GM18907 (cell line): ENCODE results near the gene GEN1.

Experiments used
- ATAC-seq: cut with Tn5 transposase; IDR thresholded peaks from one replicate; pipeline ENCODE4 v1.9.1; 2021; ENCODE audit warnings: mild to moderate bottlenecking, moderate library complexity; ENCODE audit not compliant: unreplicated experiment

Gene GEN1

DNA sequence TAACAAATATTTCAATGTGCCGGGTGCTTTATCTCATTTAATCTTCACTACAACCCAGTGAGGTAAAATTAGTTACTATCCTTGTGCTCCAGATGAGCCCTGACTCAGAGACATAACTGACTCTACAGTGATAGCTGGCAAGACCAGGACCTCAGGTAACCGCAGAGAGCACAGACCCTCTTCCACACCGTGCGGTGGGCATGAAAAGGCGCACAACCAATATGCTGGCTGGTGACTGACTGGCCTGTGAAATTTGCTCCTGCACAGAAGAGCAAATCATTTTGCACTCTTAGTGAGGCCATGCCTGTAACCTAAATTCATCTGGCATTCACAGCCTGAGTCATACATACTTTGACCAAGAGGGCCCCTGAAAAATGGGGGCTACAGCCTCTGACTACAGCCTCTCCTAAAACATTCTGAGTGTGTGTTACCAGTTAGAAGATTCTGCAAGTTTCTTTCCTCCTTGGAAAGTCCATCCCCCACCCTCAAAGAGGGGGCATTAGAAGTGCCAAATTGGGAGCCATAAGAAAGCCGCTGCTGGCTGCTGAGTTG, 39.9 kb downstream of the GEN1 start:
- no peak for ATAC-seq

DNA sequence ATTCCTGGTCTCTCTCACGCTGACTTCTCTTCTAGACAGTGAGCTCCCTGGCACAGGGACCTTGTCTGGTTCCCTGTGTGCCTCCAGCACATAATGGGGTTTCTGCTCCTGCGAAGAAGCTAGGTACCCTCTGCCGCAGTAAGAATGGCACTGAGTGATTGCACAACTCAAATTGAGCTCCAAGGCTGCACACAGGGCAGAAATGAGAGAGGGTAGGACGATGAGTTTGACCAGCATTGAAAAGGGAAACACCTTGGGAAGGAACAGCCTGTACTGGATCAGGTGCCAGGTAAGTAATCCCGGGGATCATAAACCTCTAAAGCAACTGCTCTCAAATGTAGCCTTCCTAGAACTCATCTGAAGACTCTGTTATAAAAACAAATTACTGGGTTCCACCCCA, 41.4 kb downstream of the GEN1 start:
- ATAC-seq: no peak

DNA sequence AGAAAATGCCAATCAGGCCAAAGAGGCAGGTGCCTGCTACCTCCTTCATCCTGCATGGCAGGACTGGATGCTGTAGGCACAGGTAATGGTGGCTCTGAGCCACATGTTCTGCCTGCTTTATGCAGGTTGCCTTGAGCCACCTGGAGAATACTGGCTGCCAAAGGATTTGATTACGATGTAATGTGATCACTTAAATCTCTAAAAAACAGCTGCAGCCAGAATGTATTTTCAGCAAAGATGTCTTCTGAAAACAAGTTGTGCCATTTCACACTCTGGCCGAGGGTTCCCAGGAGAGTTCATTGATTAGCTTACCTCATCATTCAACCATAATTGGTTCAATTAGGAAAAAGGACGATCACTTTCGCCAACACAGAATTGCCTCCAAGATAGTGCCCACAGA, 44.4 kb downstream of the GEN1 start:
- ATAC-seq: no peak

DNA sequence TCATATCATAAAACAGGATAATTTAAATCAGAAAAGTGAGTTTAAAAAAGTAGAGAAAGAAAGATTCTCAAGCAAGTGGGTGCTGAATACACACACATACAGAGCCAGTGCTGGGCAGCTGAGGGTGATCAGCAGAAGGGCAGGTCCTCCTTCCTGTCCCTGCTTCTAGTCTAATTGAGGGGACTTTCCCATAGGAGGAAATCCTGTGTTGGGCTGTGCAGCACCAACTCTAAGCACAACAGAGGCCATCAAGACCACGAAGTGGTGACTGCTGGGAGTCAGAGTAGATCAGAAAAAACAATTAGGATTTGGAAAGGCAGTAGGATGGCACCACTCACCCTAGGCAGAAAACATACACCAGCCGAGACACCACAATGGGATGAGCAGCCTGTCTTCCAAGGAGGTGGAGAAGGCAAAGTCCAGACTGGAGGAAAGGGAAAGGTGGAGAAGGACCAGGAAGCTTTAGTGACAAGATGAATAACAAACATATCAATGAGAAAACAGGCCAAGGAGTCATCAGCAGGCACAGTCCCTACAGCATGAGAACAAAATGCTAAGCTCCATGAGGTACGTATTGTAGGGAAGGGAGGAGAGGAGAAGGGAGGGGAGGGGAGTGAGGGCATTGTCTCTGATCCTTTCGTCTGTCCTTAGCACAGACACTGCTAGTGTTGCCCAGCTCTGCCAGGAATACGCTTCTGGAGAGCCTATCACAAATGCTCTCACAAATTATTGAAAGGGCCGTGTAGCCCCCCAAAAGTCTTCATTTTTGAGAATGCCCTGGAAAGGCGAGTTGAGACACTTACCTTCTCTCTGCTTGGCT, 45.6 kb downstream of the GEN1 start:
- ATAC-seq: no peak

DNA sequence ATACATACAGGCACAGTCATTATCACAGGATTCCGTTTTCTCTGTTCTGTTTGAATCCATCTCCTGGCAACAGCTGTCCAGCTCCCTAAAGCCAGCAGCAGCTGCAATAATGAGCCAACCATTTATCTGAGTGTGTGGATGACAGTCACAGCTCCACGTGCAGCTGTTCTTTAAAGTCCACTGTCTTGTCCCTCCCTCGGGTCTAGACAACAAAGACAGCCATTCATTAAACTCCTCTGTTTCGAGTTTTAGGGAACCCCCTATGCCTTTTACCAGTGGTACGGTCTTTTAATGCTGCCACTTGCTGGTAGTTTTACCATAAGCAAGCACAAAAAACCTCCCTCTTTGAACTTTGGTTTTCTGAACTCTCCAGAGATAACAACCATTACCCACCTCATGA, 46.3 kb downstream of the GEN1 start:
- ATAC-seq: no peak

DNA sequence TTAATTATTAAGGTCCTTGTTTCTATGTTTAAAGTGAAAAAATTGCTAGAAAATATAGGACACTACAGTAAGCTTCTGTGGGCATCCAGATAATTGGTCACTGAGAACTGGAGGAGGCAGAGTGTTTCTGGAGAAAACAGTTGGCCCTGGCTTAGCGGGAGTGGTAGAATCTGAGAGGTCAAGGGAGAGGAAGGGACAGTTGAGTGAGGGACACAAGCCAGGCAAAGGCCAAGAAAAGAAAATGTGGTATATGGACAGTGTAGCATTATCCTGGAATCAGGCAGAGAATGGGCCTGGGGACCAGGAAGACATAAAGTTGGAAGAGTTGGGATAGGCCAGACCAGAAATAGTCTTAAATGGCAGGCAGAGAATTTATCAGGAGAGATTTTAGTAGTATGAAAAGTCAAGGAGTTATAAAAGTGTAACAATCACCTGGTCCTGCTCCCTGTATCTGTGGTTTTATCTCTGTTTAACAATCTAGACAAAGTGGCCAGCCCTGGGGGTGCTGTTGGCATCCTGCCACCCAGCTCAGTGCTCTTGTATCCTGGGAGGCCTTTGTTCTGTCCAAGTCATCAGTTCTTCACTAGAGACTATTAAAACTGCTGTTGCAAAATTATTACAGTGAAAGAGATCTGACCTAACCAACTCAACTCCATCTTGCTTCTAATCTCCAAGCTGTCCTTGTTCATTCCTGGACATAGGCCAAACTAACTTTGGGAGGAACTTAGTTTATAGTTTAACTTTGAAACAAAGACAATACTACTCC, 46.9 kb downstream of the GEN1 start:
- no peak for ATAC-seq

DNA sequence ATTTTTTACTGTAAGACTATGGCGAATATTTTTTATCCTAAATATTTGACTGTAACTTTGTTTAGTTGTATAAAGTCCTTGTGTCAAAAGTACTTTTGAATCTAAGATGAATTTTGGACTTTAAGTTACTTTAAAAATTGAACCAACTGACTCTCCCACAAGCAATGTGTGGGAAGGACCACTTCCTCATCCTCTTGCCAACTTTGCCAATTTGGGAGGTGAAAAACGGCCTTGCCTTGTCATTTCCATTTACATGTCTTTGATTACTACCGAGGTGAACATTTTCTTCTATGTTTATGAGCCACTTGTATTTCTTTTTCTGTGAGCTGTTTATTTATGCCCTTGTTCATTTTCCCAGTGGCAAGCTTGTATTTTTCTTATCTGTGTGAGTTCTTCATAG, 49.6 kb downstream of the GEN1 start:
- ATAC-seq: no peak

DNA sequence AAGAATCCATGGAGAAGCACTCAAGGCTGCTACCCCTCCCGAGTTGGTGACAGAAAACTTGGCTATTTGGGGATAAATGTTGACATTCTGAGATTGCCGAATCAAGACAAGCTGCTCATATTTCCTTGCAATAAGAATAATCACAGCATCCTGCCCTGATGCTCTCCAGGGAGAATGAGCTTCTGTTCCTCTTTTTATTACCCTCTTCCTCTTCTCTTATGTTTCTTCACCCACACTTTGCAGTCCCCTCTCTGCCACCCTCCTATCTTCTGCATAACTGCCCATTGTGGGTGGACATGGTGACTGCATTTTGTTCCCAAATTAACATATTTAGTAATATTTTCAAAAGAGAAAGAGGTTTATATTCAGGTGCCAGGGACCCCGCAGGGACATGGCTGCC, 50.4 kb downstream of the GEN1 start:
- ATAC-seq: peak; percentile 65

DNA sequence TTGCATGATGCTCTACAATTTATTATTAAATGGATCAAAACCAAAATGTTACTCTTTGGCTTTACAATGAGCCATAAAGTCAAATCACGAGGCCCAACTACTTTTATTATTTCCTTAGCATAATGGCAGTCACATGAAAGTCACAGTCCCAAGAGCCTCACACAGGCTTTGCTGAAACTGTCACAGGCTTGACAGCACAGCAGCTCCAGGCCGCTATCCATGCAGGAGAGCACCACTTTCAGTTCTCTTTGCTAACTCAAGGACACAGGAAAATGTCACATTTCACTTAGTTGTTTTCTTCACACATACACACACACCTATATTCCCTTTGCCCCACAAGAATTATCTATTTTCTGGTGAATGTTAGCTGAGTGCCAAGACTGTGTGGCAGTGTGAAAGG, 51.2 kb downstream of the GEN1 start:
- ATAC-seq: peak; percentile 37

DNA sequence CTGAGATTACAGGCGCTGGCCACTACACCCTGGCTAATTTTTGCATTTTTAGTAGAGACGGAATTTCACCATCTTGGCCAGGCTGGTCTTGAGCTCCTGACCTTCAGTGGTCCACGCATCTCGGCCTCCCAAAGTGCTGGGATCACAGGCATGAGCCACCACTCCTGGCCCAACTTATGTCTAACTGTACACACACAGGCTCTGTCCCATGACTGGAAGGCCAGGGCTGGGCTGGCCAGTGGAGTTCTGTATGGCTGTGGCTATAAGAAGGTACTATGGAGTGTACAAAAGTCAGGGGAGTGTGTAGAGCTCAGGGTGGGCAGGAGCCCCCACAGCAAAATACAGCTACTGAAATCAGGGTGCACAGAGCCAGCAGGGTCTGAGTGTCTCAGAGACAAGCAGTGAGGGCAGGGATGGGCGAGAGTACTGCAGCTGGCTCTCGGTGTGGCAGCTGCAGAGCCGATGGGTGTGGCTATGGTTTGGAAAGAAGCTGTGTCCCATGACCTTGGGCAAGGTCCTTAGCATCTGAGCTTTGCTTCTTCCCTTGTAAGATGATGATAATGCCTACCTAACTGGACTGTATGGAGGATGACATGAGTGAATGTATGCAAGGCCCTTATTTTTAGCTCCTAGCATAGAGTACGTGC, 51.9 kb downstream of the GEN1 start:
- no peak for ATAC-seq

DNA sequence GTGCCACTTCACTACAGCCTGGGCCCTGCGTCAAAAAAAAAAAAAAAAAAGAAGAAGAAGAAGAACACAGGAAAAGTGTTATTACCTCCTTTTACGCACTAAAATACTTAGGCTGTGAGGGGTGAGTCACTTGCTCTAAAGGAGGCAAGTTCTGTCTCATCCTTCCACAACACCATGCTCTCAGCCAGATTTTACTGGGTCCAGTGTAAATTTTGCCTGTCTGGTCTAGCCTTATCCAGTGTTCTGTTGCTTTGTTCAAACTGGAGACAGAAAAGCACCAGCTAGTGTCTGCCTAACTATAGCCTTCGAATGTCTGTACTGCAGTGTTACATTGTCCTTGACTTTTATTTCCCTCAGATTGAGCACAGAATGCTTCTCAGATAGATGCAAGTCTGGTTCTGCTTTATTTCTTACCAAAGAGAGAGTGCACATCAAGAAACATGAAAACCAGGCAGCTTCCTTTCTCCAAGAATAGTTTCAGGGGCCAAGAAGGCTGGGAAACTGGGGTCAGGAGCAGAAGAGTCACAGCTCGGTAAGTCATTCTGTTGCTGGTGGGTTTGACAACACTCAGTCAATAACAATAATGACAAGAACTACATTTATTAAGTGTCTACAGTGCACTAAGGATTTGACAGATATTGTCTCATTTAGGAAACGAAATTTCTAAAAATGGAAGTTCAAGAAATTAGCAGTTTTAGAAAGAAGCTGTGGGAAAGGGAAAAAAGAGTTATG, 59.2 kb downstream of the GEN1 start:
- ATAC-seq: peak; percentile 59

DNA sequence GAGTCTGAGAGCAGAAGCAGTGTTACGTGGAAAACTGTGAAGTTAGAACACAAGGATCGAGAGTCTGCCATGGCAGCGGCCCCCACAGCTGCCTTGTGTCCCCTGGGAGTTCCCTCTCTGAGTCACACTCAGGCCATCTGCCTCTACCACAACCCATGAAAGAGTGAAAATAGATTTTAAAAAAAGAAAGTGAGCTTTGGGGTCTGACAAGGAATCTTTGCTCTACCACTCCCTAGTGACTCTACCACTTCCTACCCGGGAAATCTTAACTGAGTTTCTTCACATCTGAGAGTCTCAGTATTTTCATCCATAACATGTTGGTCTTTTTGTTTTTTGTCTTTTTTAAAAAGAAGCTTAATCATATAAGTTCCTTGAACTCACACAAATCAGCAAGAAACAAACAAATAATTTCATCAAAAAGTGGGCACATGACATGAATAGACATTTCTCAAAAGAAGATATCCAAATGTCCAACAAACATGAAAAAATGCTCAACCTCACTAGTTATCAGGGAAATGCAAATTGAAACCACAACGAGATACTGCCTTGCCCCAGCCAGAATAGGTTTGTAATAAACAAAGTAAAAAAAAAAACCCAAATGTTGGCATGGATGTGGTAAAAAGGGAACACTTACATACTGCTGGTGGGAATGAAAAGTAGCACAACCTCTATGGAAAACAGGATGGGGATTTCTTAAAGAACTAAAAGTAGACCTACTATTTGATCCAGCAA, 60.0 kb downstream of the GEN1 start:
- peak; percentile 94 for ATAC-seq

DNA sequence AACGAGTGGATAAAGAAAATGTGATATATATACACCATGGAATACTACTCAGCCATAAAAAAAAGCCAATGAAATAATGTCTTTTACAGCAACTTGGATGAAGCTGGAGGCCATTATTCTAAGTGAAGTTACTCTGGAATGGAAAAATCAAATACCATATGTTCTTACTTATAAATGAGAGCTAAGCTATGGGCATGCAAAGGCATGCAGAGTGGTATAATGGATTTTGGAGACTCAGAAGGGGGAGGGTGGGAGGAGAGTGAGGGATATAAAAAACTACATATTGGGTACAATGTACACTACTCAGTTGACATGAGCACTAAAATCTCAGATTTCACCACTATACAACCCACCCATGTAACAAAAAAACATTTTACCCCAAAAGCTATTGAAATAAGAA, 60.7 kb downstream of the GEN1 start:
- ATAC-seq: no peak

DNA sequence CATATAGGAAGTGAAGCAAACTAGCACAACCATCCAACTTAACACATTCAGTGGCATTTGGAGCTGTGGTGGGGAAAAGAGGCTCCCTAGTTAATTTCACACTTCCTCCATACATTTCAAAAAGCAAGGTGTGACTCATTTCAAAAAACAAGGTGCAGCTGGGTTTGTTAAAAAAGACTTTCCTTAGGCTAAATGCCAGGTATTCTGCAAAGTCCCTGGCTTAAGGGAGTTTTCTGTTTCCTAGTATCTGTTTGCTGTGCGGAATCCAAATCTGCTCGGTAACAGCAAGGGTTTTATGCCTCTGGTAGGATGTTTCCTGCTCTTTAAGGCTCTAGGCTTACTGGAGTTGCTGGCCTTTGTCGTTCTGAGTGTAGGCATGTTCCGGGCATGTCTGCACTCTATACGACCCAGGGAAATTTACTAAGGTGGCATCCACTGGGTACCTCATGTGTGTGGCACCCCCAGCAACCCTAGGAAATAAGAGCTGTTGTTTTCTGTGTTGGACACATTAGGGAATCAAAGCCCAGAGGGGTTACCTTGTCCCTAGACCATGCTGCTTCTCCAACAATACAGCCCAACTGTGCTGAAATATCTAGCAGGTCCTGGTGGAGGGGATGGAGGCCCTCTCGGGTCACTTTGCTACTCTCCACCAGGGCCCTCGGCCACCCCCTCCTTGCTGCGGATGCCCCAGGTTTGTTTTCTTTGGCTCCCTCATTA, 61.7 kb downstream of the GEN1 start:
- ATAC-seq: peak; percentile 30

DNA sequence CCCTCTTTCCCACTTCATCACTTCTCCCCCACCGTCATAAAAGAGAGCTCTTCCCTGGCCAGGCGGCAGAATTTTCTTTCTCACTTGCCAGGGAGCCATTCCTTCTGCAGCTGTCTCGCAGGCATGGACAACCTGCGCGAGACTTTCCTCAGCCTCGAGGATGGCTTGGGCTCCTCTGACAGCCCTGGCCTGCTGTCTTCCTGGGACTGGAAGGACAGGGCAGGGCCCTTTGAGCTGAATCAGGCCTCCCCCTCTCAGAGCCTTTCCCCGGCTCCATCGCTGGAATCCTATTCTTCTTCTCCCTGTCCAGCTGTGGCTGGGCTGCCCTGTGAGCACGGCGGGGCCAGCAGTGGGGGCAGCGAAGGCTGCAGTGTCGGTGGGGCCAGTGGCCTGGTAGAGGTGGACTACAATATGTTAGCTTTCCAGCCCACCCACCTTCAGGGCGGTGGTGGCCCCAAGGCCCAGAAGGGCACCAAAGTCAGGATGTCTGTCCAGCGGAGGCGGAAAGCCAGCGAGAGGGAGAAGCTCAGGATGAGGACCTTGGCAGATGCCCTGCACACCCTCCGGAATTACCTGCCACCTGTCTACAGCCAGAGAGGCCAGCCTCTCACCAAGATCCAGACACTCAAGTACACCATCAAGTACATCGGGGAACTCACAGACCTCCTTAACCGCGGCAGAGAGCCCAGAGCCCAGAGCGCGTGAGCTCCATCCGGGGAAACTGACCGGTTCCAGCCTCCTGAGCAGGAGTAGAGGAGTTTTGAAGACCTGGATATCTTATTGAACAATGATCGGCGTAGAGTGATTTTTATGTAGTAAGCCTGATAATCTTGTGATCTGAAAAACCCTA, 62.7 kb downstream of the GEN1 start, which contains the start of gene MSGN1:
MSGN1 (plus strand) TSS at position 65 of the 850 bp plus-strand sequence; CDS start at position 124, 59 bp downstream.
- ATAC-seq: no peak

DNA sequence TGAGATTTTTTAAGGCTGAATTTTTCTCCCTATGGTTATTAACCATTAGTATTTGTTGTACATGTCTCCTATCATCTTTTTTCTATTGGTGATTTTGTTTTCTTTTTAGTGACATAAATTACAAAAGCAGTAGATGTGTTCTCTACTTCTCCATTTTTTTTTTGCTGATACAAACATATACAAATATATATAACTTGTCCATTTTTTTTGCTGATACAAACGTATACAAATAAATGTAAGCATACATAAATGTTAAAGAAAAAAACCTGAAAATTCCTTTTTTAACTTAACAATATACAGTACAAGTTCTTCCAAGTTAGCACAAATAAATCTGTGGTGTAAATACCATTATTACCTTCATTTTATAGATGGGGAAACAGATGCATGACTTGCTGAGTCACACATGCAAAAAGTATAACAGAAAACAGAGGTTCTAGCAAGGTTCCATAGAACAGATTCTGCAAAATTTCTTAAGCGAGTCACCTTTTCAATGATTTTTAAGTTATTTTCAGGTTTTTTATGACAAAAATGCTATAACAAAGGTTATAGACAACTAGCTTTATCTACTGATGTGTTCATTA, 64.4 kb downstream of the GEN1 start:
- no peak for ATAC-seq

DNA sequence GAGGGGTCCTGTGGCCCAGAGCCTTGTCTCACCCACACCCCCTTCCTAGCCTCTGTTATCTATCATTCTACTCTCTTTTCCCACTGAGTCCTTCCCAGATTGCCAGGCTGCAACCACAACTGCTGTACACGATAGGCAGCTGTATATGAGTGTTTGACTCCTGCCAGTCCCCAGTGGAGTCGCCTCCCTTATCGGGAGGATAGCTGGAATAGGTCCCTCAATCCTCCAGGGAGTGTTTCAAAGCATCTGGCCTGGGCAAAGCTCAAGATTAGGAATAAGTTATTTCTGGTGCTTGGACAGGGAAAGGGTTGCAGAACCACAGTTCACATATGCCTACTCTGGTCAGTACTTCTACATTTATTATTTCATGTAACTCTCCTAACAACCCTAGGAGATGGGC, 67.1 kb downstream of the GEN1 start:
- ATAC-seq: no peak
